Calu3 (cell line): ENCODE results near the gene SOX8. TPM values are rescaled to one million over a fixed set of nuclear protein-coding genes. Genes with fewer than 3 reads are reported as not detected.

Experiments
- BruUV-seq: library from RNA; stranded (reverse); fragments of 400-500 nt; replicated peaks from 2 replicates; lab custom pipeline; 2021; lab: Mats Ljungman, UMichigan
- CTCF ChIA-PET: fragments of 300-600 bp; sonication (Branson Sonifier 250); formaldehyde crosslinking; loops from one replicate; lab custom pipeline; 2022; ENCODE audit warnings: antibody characterized with exemption; lab: Charles Lee
- DNase-seq: peaks from one replicate; pipeline ENCODE4 v3.0.0; 2022
- H3K27ac Mint-ChIP-seq: one replicate; pipeline ENCODE4 v1.8.0; 2022; ENCODE audit warnings: mixed read lengths; ENCODE audit not compliant: unreplicated experiment
- H3K27me3 Mint-ChIP-seq: one replicate; pipeline ENCODE4 v1.8.0; 2022; ENCODE audit warnings: mixed read lengths; ENCODE audit not compliant: unreplicated experiment
- H3K36me3 Mint-ChIP-seq: one replicate; pipeline ENCODE4 v1.8.0; 2022; ENCODE audit warnings: mild to moderate bottlenecking, moderate library complexity, mixed read lengths; ENCODE audit not compliant: insufficient read depth, unreplicated experiment
- H3K4me1 Mint-ChIP-seq: one replicate; pipeline ENCODE4 v1.8.0; 2022; ENCODE audit warnings: mild to moderate bottlenecking, low read depth, mixed read lengths; ENCODE audit not compliant: unreplicated experiment
- H3K4me3 Mint-ChIP-seq: one replicate; pipeline ENCODE4 v1.8.0; 2022; ENCODE audit warnings: mild to moderate bottlenecking, low read depth, moderate library complexity, mixed read lengths; ENCODE audit not compliant: unreplicated experiment
- H3K9me3 Mint-ChIP-seq: one replicate; pipeline ENCODE4 v1.8.0; 2022; ENCODE audit warnings: low read depth, mixed read lengths; ENCODE audit not compliant: unreplicated experiment
- CTCF ChIP-seq: fragments of 200-600 bp; IDR thresholded peaks from one replicate; pipeline ENCODE4 v1.8.0; 2022; ENCODE audit warnings: antibody characterized with exemption; ENCODE audit not compliant: unreplicated experiment
- intact Hi-C: fragments of 100-400 bp; cut with micrococcal nuclease; formaldehyde crosslinking; loops from one replicate; pipeline ENCODE4 v1.10.0; 2022; ENCODE audit not compliant: unreplicated experiment
- total RNA-seq: library from RNA; stranded (reverse); gene quantifications from 2 replicates; pipeline ENCODE4 v1.2.3, GENCODE V29; 2022

SOX8 gene
- total RNA-seq, 1 experiment from 2014 or later: 0.92 TPM

GRCh38 chr16:1033128-1033679 is 51.6 kb downstream of the SOX8 start:
- CTCF ChIA-PET: no interaction called here
- H3K36me3 Mint-ChIP-seq: no peaks in the 10 kb centered on the region
- H3K4me3 Mint-ChIP-seq: no peak overlapping the region
- TF ChIP-seq CTCF: no peak
- H3K27me3 Mint-ChIP-seq: peaks cover 32% of the 10 kb centered on the region
- no peak overlapping the region for H3K27ac Mint-ChIP-seq
- intact Hi-C loops: no loop called here
- H3K9me3 Mint-ChIP-seq: no peaks in the 10 kb centered on the region
- BruUV-seq: no TSS peak
- H3K4me1 Mint-ChIP-seq: no peaks in the 10 kb centered on the region
- DNase-seq: no peak

- intact Hi-C loops: no loop called here
- H3K9me3 Mint-ChIP-seq: no peaks in the 10 kb centered on the region
- no peak for TF ChIP-seq CTCF
- H3K36me3 Mint-ChIP-seq: no peaks in the 10 kb centered on the region
- no peaks in the 10 kb centered on the region for H3K4me1 Mint-ChIP-seq
- no peak for DNase-seq
- peaks cover 32% of the 10 kb centered on the region for H3K27me3 Mint-ChIP-seq
- BruUV-seq: no TSS peak
- CTCF ChIA-PET: interaction anchor here (0.6 kb wide), 1 partner anchor 25 kb away, joined by 3 read pairs; no protein-coding TSS in a partner anchor
- no peak overlapping the region for H3K27ac Mint-ChIP-seq
- no peak overlapping the region for H3K4me3 Mint-ChIP-seq
Observed at GRCh38 chr16:1034230-1035065, 52.9 kb downstream of the SOX8 start.

GRCh38 chr16:1035066-1035415 is 53.5 kb downstream of the SOX8 start:
- intact Hi-C loops: no loop called here
- DNase-seq: no peak
- TF ChIP-seq CTCF: no peak
- Mint-ChIP-seq H3K36me3 (peaks cover 3% of the 10 kb centered on the region), H3K4me1 (no peaks in the 10 kb centered on the region), H3K4me3 (no peak overlapping the region), H3K27me3 (peaks cover 31% of the 10 kb centered on the region), H3K27ac (no peak overlapping the region), H3K9me3 (no peaks in the 10 kb centered on the region)
- CTCF ChIA-PET: interaction anchor here (0.6 kb wide), 1 partner anchor 26 kb away, joined by 3 read pairs; no protein-coding TSS in a partner anchor
- no TSS peak for BruUV-seq

GRCh38 chr16:1036166-1036565 is 54.6 kb downstream of the SOX8 start:
- DNase-seq: no peak
- Mint-ChIP-seq H3K9me3 (no peaks in the 10 kb centered on the region), H3K27ac (no peak overlapping the region), H3K36me3 (peaks cover 8% of the 10 kb centered on the region), H3K4me1 (no peaks in the 10 kb centered on the region), H3K4me3 (no peak overlapping the region), H3K27me3 (peaks cover 32% of the 10 kb centered on the region)
- CTCF ChIA-PET: interaction anchor here (0.9 kb wide), 1 partner anchor 316 kb away, joined by 4 read pairs; no protein-coding TSS in a partner anchor
- no TSS peak for BruUV-seq
- no peak for TF ChIP-seq CTCF
- intact Hi-C loops: no loop called here

Other genes starting within 250 kb of the SOX8 start
- 51.9 and 58.4 TPM in 2 replicates for gene CIAO3, start 240.8 kb upstream of the SOX8 start, total RNA-seq
- gene MSLN, start 221.0 kb upstream of the SOX8 start, total RNA-seq: 3.4 and 8.9 TPM in 2 replicates
- 47.5 and 51.1 TPM in 2 replicates for gene RPUSD1, start 193.4 kb upstream of the SOX8 start, total RNA-seq
- gene CHTF18, start 193.2 kb upstream of the SOX8 start, total RNA-seq: 154 and 173 TPM in 2 replicates
- gene GNG13, start 181.0 kb upstream of the SOX8 start, total RNA-seq: not detected in 2 replicates
- gene LMF1, start 10.8 kb upstream of the SOX8 start, total RNA-seq: 31.9 and 34.6 TPM in 2 replicates
- gene SSTR5, start 91.0 kb downstream of the SOX8 start, total RNA-seq: not detected in 2 replicates
- gene C1QTNF8, start 114.5 kb downstream of the SOX8 start, total RNA-seq: not detected in 2 replicates
- gene CACNA1H, start 171.3 kb downstream of the SOX8 start, total RNA-seq: 0.05 TPM in 1 of 2 replicates, not detected in the other
- gene TPSG1, start 243.5 kb downstream of the SOX8 start, total RNA-seq: not detected in 2 replicates
- gene TPSB2, start 248.4 kb downstream of the SOX8 start, total RNA-seq: not detected in 2 replicates